AG04450 (cell line): ENCODE measurements around the gene MPDU1. TPM values are rescaled to one million over a fixed set of nuclear protein-coding genes. Genes with fewer than 3 reads are reported as not detected.
A peak's percentile ranks its signal among the peaks of the same experiment; 100 is the strongest.

ENCODE experiments used
- CTCF ChIA-PET: fragments of 300-600, 350-600 bp; formaldehyde crosslinking; extraction: SDS; loops from one replicate; lab custom pipeline; 2022; ENCODE audit warnings: antibody characterized with exemption, inconsistent platforms; lab: Charles Lee
- POLR2A ChIA-PET: fragments of 350-600 bp; formaldehyde crosslinking; extraction: SDS; loops from one replicate; lab custom pipeline; 2021; ENCODE audit warnings: antibody characterized with exemption, inconsistent platforms; lab: Yijun Ruan, JAX
- DNase-seq: peaks from one replicate; pipeline ENCODE4 v3.0.0-alpha.2; 2011; ENCODE audit warnings: low read depth, low spot score
- H3K27ac ChIP-seq: one replicate; pipeline ENCODE4 v1.5.1; 2012; ENCODE audit warnings: low read depth, low read length, control low read depth
- H3K27me3 ChIP-seq: one replicate; pipeline ENCODE4 v1.6.0; 2012; ENCODE audit warnings: low read length; ENCODE audit not compliant: control insufficient read depth, insufficient read depth
- H3K4me3 ChIP-seq: 2 replicates; pipeline ENCODE4 v1.5.1; 2011; ENCODE audit warnings: mild to moderate bottlenecking, low read depth, low read length, control low read depth
- H3K9me3 ChIP-seq: 2 replicates; pipeline ENCODE4 v1.5.1; 2012; ENCODE audit warnings: low read length; ENCODE audit not compliant: control insufficient read depth, insufficient read depth
- CTCF ChIP-seq: IDR thresholded peaks from 2 replicates; pipeline ENCODE4 v1.5.1; 2011; ENCODE audit warnings: low read depth, low read length, control low read depth, inconsistent platforms
- polyA minus RNA-seq: library from RNA; depleted of rRNA, polyadenylated mRNA; stranded (reverse); fragments of >200 nt; gene quantifications from 2 replicates; pipeline ENCODE4 v1.2.3, GENCODE V29; 2011; rRNA and poly(A)+ RNA removed
- polyA plus RNA-seq: library from polyadenylated mRNA; depleted of rRNA; stranded (reverse); fragments of >200 nt; gene quantifications from 2 replicates; pipeline ENCODE4 v1.2.3, GENCODE V29; 2011; rRNA removed

MPDU1 gene
- polyA plus RNA-seq (128 and 131 TPM in 2 replicates), polyA minus RNA-seq (79.9 and 99.2 TPM in 2 replicates)

- CTCF ChIA-PET = interaction anchor here (1.0 kb wide), 2 partner anchors 23 to 104 kb away, joined by 4 to 7 read pairs; partner anchors contain the start of genes SENP3 and TP53
- peaks cover 8% of the 10 kb centered on the region; the same call in 1 of the 2 replicates for H3K9me3 ChIP-seq
- POLR2A ChIA-PET = interaction anchor here (0.5 to 2.2 kb wide), 8 partner anchors 10 to 277 kb away, joined by 3 to 44 read pairs (median 4); partner anchors contain the start of genes NEURL4, SAT2 and TP53
- DNase-seq = peak; percentile 92
- no peaks in the 10 kb centered on the region for H3K27me3 ChIP-seq
- H3K27ac ChIP-seq = peak within 1 kb of the TSS; percentile 97
- peak within 1 kb of the TSS; percentile 92 for H3K4me3 ChIP-seq
- no peak; the same call in 1 of the 2 replicates for TF ChIP-seq CTCF
These were observed at the start of gene MPDU1 for GRCh38 chr17:7583253-7584109. Gene MPDU1, plus strand, starts transcription at chr17:7583852. Its CDS starts 11 bp downstream, at chr17:7583863.

- no peak for TF ChIP-seq CTCF
- DNase-seq = no peak
- H3K4me3 ChIP-seq = no peak overlapping the region
- POLR2A ChIA-PET = no interaction called here
- CTCF ChIA-PET = interaction anchor here (2.5 kb wide), 1 partner anchor 23 kb away, joined by 6 read pairs; the partner anchor contains the start of gene SENP3
- no peaks in the 10 kb centered on the region for H3K27me3 ChIP-seq
- H3K9me3 ChIP-seq = peaks cover 15% of the 10 kb centered on the region
- no peak overlapping the region for H3K27ac ChIP-seq
These were observed 45.6 kb upstream of the MPDU1 start for GRCh38 chr17:7538050-7538449.

- Histone ChIP-seq H3K9me3 (peaks cover 15% of the 10 kb centered on the region), H3K27ac (no peak overlapping the region), H3K4me3 (no peak overlapping the region), H3K27me3 (peaks cover 4% of the 10 kb centered on the region)
- DNase-seq = no peak
- POLR2A ChIA-PET = no interaction called here
- CTCF ChIA-PET = interaction anchor here (2.5 kb wide), 1 partner anchor 22 kb away, joined by 6 read pairs; the partner anchor contains the start of gene SENP3
- TF ChIP-seq CTCF = no peak
These were observed 44.6 kb upstream of the MPDU1 start for GRCh38 chr17:7538891-7539545.

GRCh38 chr17:7541074-7541621 is 42.5 kb upstream of the MPDU1 start:
- DNase-seq = no peak
- ChIA-PET POLR2A (no interaction called here), CTCF (interaction anchor here (1.2 to 1.9 kb wide), 2 partner anchors 20 to 27 kb away, joined by 4 to 9 read pairs; no protein-coding TSS in a partner anchor)

More at GRCh38 chr17:7541074-7541621, 42.5 kb upstream of the MPDU1 start:
- Histone ChIP-seq H3K27me3 (peaks cover 4% of the 10 kb centered on the region), H3K27ac (no peak overlapping the region), H3K9me3 (peaks cover 15% of the 10 kb centered on the region), H3K4me3 (no peak overlapping the region)
- TF ChIP-seq CTCF = no peak
